Gastrocnemius medialis (tissue), 4 donors: ENCODE results near the gene FAM167B. TPM values are rescaled to one million over a fixed set of nuclear protein-coding genes. Genes with fewer than 3 reads are reported as not detected.

Experiments
- ATAC-seq, 2 donors: fragments of 150-250 bp; one replicate each; pipeline ENCODE4 v1.9.1; 2016
- DNase-seq, 2 donors: peaks; one replicate each; pipeline ENCODE4 v3.0.0-alpha.2; 2019
- H3K27ac ChIP-seq, 4 donors: fragments of 200-600 bp; sonication (generic); 1 replicate in 1 of 4; 2 replicates in 3 of 4; pipeline ENCODE4 v1.5.1; 2016 to 2018; ENCODE audit warnings: mild to moderate bottlenecking in 2 of 4, moderate library complexity in 1 of 4
- H3K27me3 ChIP-seq, 3 donors: fragments of 200-600 bp; sonication (generic) in 2 of 3; 1 replicate in 1 of 3; 2 replicates in 2 of 3; pipeline versions ENCODE4 v1.5.1 to v1.6.0; 2016 to 2019; ENCODE audit warnings: mild to moderate bottlenecking in 1 of 3, moderate library complexity in 1 of 3
- H3K36me3 ChIP-seq, 2 donors: fragments of 200-600 bp; sonication (generic) in 1 of 2; one replicate each; pipeline ENCODE4 v1.5.1; 2017 to 2018
- H3K4me1 ChIP-seq, 2 donors: fragments of 200-600 bp; sonication (generic) in 1 of 2; one replicate each; pipeline ENCODE4 v1.5.1; 2016 to 2017; ENCODE audit warnings: mild to moderate bottlenecking in 2 of 2
- H3K4me3 ChIP-seq, 4 donors: fragments of 200-600 bp; sonication (generic) in 3 of 4; 1 replicate in 1 of 4; 2 replicates in 3 of 4; pipeline ENCODE4 v1.5.1; 2016 to 2019; ENCODE audit warnings: mild to moderate bottlenecking in 2 of 4
- H3K9me3 ChIP-seq, 3 donors: fragments of 200-600 bp; sonication (generic) in 2 of 3; 1 replicate in 1 of 3; 2 replicates in 2 of 3; pipeline ENCODE4 v1.5.1; 2016 to 2019
- CTCF ChIP-seq, 5 experiments: fragments of 450-650 bp in 3 of 5; fragments of 200-600 bp in 2 of 5; sonication (generic) in 2 of 5; IDR thresholded peaks in 4 of 5; conservative IDR thresholded peaks in 1 of 5; 1 replicate in 4 of 5; 2 replicates in 1 of 5; pipeline ENCODE4 v1.5.1; 2016 to 2019; ENCODE audit warnings: antibody characterized with exemption in 5 of 5, mild to moderate bottlenecking in 3 of 5, moderate library complexity in 3 of 5
- POLR2A ChIP-seq, 2 donors: fragments of 450-650 bp; IDR thresholded peaks; one replicate each; pipeline ENCODE4 v1.6.1; 2017; ENCODE audit warnings: antibody characterized with exemption in 2 of 2, mild to moderate bottlenecking in 2 of 2, moderate library complexity in 2 of 2
- in situ Hi-C, 4 donors: fragments of 200-750 bp; cut with MboI; loops; one replicate each; pipeline versions ENCODE4 v1.15.0 to v1.8.0; 2017; ENCODE audit warnings: low sequenced_read_pairs in 4 of 4
- intact Hi-C: fragments of 100-400 bp; cut with DNase I; formaldehyde crosslinking; loops from one replicate; pipeline ENCODE4 v1.15.1; 2023; ENCODE audit warnings: low total_unique reads
- total RNA-seq, 4 donors: library from RNA; depleted of rRNA; stranded (reverse); fragments of >200 nt; gene quantifications; one replicate each; pipeline versions ENCODE4 v1.1.0 to v1.2.3, GENCODE V29; 2016

Gene FAM167B
- total RNA-seq, 4 donors from 2014 or later, result 1.1 to 2.9 (median 2.3) TPM

- Histone ChIP-seq H3K4me3 (peak within 1 kb of the TSS; percentile 61 to 76 (median 73)), H3K4me1 (peaks cover 30 to 34% of the 10 kb centered on the region in 2 donors), H3K27me3 (no peaks in the 10 kb centered on the region), H3K27ac (peak within 1 kb of the TSS; percentile 60 to 74 (median 72)), H3K36me3 (no peaks in the 10 kb centered on the region), H3K9me3 (no peaks in the 10 kb centered on the region)
- in situ Hi-C loops, result no loop called here
- DNase-seq (peak; percentile 72 to 76), ATAC-seq (peak; percentile 64 to 75)
- TF ChIP-seq POLR2A (IDR thresholded peaks at IDR 0.05) (peak; percentile 41 to 44), CTCF (IDR thresholded peaks at IDR 0.05 in 4 of 5, conservative IDR thresholded peaks at IDR 0.05 in 1 of 5) (no peak)
- intact Hi-C loops, result loop anchor here (10.0 kb wide), 1 partner anchor 271 kb away; the partner anchor contains the start of gene PTP4A2
Observed at GRCh38 chr1:32205401-32206370, 41.3 kb upstream of the FAM167B start, which contains the start of gene IQCC. Gene IQCC, plus strand, starts transcription at chr1:32205671. Its CDS starts 11 bp downstream, at chr1:32205682.

- intact Hi-C loops, result loop anchor here (10.0 kb wide), 1 partner anchor 274 kb away; the partner anchor contains the start of gene PTP4A2
- DNase-seq (no peak), ATAC-seq (no peak)
- Histone ChIP-seq H3K4me3 (no peak overlapping the region), H3K27ac (no peak overlapping the region), H3K9me3 (no peaks in the 10 kb centered on the region), H3K27me3 (no peaks in the 10 kb centered on the region), H3K36me3 (no peaks in the 10 kb centered on the region), H3K4me1 (peaks cover 10 to 22% of the 10 kb centered on the region in 2 donors)
- in situ Hi-C loops, result no loop called here
- TF ChIP-seq CTCF (IDR thresholded peaks at IDR 0.05 in 4 of 5, conservative IDR thresholded peaks at IDR 0.05 in 1 of 5) (no peak), POLR2A (IDR thresholded peaks at IDR 0.05) (no peak)
Observed at GRCh38 chr1:32208469-32208868, 38.6 kb upstream of the FAM167B start.

- TF ChIP-seq CTCF (IDR thresholded peaks at IDR 0.05 in 4 of 5, conservative IDR thresholded peaks at IDR 0.05 in 1 of 5) (no peak), POLR2A (IDR thresholded peaks at IDR 0.05) (no peak)
- ATAC-seq, result no peak
- peaks cover 10 to 22% of the 10 kb centered on the region in 2 donors for H3K4me1 ChIP-seq
- peak within 1 kb of the TSS in 1 of 4 donors; percentile 5 for H3K27ac ChIP-seq
- DNase-seq, result peak in 1 of 2 donors; percentile 42
- H3K27me3 ChIP-seq, result no peaks in the 10 kb centered on the region
- intact Hi-C loops (loop anchor here (10.0 kb wide), 1 partner anchor 274 kb away; the partner anchor contains the start of gene PTP4A2), in situ Hi-C loops (no loop called here)
- H3K9me3 ChIP-seq, result no peaks in the 10 kb centered on the region
- H3K36me3 ChIP-seq, result no peaks in the 10 kb centered on the region
- H3K4me3 ChIP-seq, result no peak within 1 kb of the TSS
Observed at GRCh38 chr1:32208891-32209328, 38.1 kb upstream of the FAM167B start, which contains the start of gene DCDC2B. Gene DCDC2B, plus strand, starts transcription at chr1:32209089. Its CDS starts 5 bp downstream, at chr1:32209094.

GRCh38 chr1:32215629-32216480, 31.2 kb upstream of the FAM167B start:
- ATAC-seq (peak; percentile 77 to 84), DNase-seq (peak in 1 of 2 donors; percentile 35)
- intact Hi-C loops (loop anchor here (2.0 kb wide), 1 partner anchor 101 kb away; no protein-coding TSS in a partner anchor), in situ Hi-C loops (no loop called here)
- Histone ChIP-seq H3K36me3 (peaks cover 0 to 29% of the 10 kb centered on the region in 2 donors), H3K4me1 (peaks cover 0 to 3% of the 10 kb centered on the region in 2 donors), H3K9me3 (no peaks in the 10 kb centered on the region), H3K27ac (peak overlapping the region in 1 of 4 donors; percentile 11), H3K27me3 (no peaks in the 10 kb centered on the region), H3K4me3 (no peak overlapping the region)
- TF ChIP-seq CTCF (IDR thresholded peaks at IDR 0.05 in 4 of 5, conservative IDR thresholded peaks at IDR 0.05 in 1 of 5) (peak; percentile 50 to 73 (median 67)), POLR2A (IDR thresholded peaks at IDR 0.05) (no peak)
